ENCODE measurements around the gene ATF7. TPM values are rescaled to one million over a fixed set of nuclear protein-coding genes. Genes with fewer than 3 reads are reported as not detected.

The ATF7 gene
- total RNA-seq, 1 donor from 2014 or later: 12.7 TPM

DNA sequence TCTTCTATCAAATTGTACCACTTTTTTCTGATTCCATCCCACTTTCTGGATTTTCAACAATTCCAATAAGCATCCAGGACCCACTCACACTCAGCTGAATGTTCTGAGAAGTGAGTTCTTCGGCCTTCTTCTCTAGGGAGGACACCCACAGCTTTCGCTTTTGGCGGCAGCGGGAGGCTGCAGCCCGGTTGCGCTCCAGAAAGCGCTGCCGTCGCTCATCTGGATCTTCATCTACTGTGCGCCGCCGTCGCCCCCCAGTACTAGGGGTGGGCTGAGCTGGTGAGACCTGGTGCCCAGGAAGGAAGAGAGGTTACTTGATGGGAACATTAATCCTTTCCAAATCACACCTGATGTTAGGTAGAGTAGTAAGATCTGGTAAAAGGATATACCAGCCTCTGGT, 101.7 kb downstream of the ATF7 start:
- no peaks in the 10 kb centered on the region for H4K20me1 ChIP-seq (ENCODE audit: low read depth)
- H3K36me3 ChIP-seq: no peaks in the 10 kb centered on the region
- H3K4me3 Mint-ChIP-seq: no peak overlapping the region
- DNase-seq (ENCODE audit: low spot score): no peak
- H3K27me3 Mint-ChIP-seq (ENCODE audit: insufficient read depth, low read depth): no peaks in the 10 kb centered on the region
- no peak overlapping the region for H3K27ac ChIP-seq
- no peak overlapping the region for H3K9ac ChIP-seq
- TF ChIP-seq EZH2 (IDR thresholded peaks at IDR 0.05): no peak
- TF ChIP-seq EZH2phosphoT487 (IDR thresholded peaks at IDR 0.05): no peak
- TF ChIP-seq, protein P1, sequence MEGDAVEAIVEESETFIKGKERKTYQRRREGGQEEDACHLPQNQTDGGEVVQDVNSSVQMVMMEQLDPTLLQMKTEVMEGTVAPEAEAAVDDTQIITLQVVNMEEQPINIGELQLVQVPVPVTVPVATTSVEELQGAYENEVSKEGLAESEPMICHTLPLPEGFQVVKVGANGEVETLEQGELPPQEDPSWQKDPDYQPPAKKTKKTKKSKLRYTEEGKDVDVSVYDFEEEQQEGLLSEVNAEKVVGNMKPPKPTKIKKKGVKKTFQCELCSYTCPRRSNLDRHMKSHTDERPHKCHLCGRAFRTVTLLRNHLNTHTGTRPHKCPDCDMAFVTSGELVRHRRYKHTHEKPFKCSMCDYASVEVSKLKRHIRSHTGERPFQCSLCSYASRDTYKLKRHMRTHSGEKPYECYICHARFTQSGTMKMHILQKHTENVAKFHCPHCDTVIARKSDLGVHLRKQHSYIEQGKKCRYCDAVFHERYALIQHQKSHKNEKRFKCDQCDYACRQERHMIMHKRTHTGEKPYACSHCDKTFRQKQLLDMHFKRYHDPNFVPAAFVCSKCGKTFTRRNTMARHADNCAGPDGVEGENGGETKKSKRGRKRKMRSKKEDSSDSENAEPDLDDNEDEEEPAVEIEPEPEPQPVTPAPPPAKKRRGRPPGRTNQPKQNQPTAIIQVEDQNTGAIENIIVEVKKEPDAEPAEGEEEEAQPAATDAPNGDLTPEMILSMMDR (IDR thresholded peaks at IDR 0.05): no peak
- no peaks in the 10 kb centered on the region for H3K27me3 ChIP-seq
- H2AFZ ChIP-seq (replicated peaks): no peak overlapping the region
- no peak overlapping the region for H3K4me3 ChIP-seq
- no peaks in the 10 kb centered on the region for H3K4me1 ChIP-seq
- no peaks in the 10 kb centered on the region for H3K9me3 Mint-ChIP-seq
- H3K36me3 Mint-ChIP-seq: peaks cover 29% of the 10 kb centered on the region
- H3F3A ChIP-seq (ENCODE audit: low read depth): no peaks in the 10 kb centered on the region
- no peaks in the 10 kb centered on the region for H3K9me3 ChIP-seq (ENCODE audit: low read depth)
- no peaks in the 10 kb centered on the region for H3K4me1 Mint-ChIP-seq
- H3K79me2 ChIP-seq (ENCODE audit: low read depth): no peaks in the 10 kb centered on the region
- H3K4me2 ChIP-seq: no peak overlapping the region
- no peak overlapping the region for H3K27ac Mint-ChIP-seq

DNA sequence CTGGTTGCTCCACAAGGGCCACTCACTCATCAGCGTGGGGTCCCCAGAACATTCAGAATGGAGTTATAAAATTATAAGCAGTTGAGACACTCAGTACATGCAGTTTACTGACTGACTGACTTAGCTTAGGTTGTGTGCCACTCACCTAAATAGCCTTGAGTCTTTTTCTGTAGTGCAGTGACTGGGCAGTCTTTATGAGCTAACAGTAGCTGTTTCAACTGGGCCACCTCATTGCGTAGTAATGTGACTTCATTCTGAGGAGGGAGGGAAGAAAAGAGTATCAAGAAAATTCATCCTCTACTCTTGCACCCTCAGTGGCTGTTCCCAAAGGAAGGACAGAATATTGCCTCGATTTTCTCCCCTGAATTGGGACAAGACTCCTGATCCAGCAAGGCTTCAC, 103.1 kb downstream of the ATF7 start:
- no peak overlapping the region for H3K27ac ChIP-seq
- Mint-ChIP-seq H3K27ac (no peak overlapping the region), H3K36me3 (peaks cover 26% of the 10 kb centered on the region), H3K4me1 (no peaks in the 10 kb centered on the region), H3K9me3 (no peaks in the 10 kb centered on the region), H3K27me3 (ENCODE audit: insufficient read depth, low read depth) (no peaks in the 10 kb centered on the region), H3K4me3 (no peak overlapping the region)
- no peaks in the 10 kb centered on the region for H3K9me3 ChIP-seq (ENCODE audit: low read depth)
- H3F3A ChIP-seq (ENCODE audit: low read depth): no peaks in the 10 kb centered on the region
- no peaks in the 10 kb centered on the region for H3K27me3 ChIP-seq
- H3K4me2 ChIP-seq: no peak overlapping the region
- DNase-seq (ENCODE audit: low spot score): no peak
- no peak overlapping the region for H3K9ac ChIP-seq
- no peak overlapping the region for H2AFZ ChIP-seq (replicated peaks)
- no peaks in the 10 kb centered on the region for H3K36me3 ChIP-seq
- H3K4me3 ChIP-seq: no peak overlapping the region
- no peaks in the 10 kb centered on the region for H3K79me2 ChIP-seq (ENCODE audit: low read depth)
- TF ChIP-seq, protein P1 (IDR thresholded peaks at IDR 0.05): no peak
- TF ChIP-seq EZH2phosphoT487 (IDR thresholded peaks at IDR 0.05) (no peak), EZH2 (IDR thresholded peaks at IDR 0.05) (no peak)
- no peaks in the 10 kb centered on the region for H4K20me1 ChIP-seq (ENCODE audit: low read depth)
- no peaks in the 10 kb centered on the region for H3K4me1 ChIP-seq

DNA sequence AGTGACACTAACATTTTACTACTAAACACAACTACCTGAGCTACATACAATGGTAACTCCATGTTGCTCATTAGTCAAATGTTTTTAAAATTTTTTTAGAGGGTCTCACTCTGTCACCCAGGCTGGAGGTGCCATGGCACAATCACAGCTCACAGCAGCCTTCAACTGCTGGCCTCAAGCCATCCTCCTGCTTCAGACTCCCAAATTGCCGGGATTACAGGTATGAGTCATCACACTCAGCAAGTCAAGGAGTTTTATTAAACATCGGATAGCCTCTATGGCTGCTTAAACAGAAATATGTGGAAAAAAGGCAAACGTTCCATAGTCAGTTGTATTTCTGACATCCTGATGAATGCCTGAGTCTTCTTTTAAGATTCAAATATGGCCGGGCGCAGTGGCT, 107.8 kb downstream of the ATF7 start:
- no peaks in the 10 kb centered on the region for H3K36me3 ChIP-seq

More for the DNA sequence above, 107.8 kb downstream of the ATF7 start:
- H3K79me2 ChIP-seq (ENCODE audit: low read depth): no peaks in the 10 kb centered on the region
- no peaks in the 10 kb centered on the region for H3K27me3 ChIP-seq
- Mint-ChIP-seq H3K4me3 (no peak overlapping the region), H3K36me3 (peaks cover 22% of the 10 kb centered on the region), H3K9me3 (no peaks in the 10 kb centered on the region), H3K27me3 (ENCODE audit: insufficient read depth, low read depth) (no peaks in the 10 kb centered on the region), H3K4me1 (no peaks in the 10 kb centered on the region), H3K27ac (no peak overlapping the region)
- H2AFZ ChIP-seq (replicated peaks): no peak overlapping the region
- DNase-seq (ENCODE audit: low spot score): no peak
- H3K4me2 ChIP-seq: no peak overlapping the region
- H3K4me3 ChIP-seq: no peak overlapping the region
- no peak for TF ChIP-seq EZH2 (IDR thresholded peaks at IDR 0.05)
- TF ChIP-seq, protein P1 (IDR thresholded peaks at IDR 0.05): no peak
- no peak for TF ChIP-seq EZH2phosphoT487 (IDR thresholded peaks at IDR 0.05)
- no peak overlapping the region for H3K27ac ChIP-seq
- H3K9ac ChIP-seq: no peak overlapping the region
- no peaks in the 10 kb centered on the region for H3K4me1 ChIP-seq
- no peaks in the 10 kb centered on the region for H3F3A ChIP-seq (ENCODE audit: low read depth)
- H4K20me1 ChIP-seq (ENCODE audit: low read depth): no peaks in the 10 kb centered on the region
- H3K9me3 ChIP-seq (ENCODE audit: low read depth): no peaks in the 10 kb centered on the region

Data from neural progenitor cell (in vitro differentiated cells).